K562 (cell line): ENCODE data around the gene KAT7. TPM values are rescaled to one million over a fixed set of nuclear protein-coding genes. Genes with fewer than 3 reads are reported as not detected.
A peak's percentile ranks its signal among the peaks of the same experiment; 100 is the strongest.

ENCODE experiments used
- ATF1 ChIP-seq, 2 experiments: fragments of 450-650 bp in 1 of 2; IDR thresholded peaks; 2 replicates each; pipeline ENCODE4 v1.6.1; 2016; ENCODE audit warnings: missing compliant biosample characterization in 1 of 2, missing genetic modification characterization in 1 of 2
- BCL6 ChIP-seq: fragments of 250-450 bp; sonication (Bioruptor Pico); IDR thresholded peaks from 2 replicates; pipeline ENCODE4 v1.4.0; 2020
- BMI1 ChIP-seq: fragments of 150-350 bp; IDR thresholded peaks from 2 replicates; pipeline ENCODE4 v1.6.1; 2014; ENCODE audit warnings: low read length
- KLF1 ChIP-seq: fragments of 450-650 bp; IDR thresholded peaks from 2 replicates; pipeline ENCODE4 v1.6.1; 2016; ENCODE audit warnings: missing genetic modification characterization, missing compliant biosample characterization
- POLR2B ChIP-seq: fragments of 450-650 bp; IDR thresholded peaks from 2 replicates; pipeline ENCODE4 v1.6.1; 2018; ENCODE audit warnings: low read depth; ENCODE audit not compliant: partially characterized antibody
- RAD51 ChIP-seq: fragments of 450-650 bp; IDR thresholded peaks from 2 replicates; pipeline ENCODE4 v1.7.1; 2016; ENCODE audit warnings: low read depth, mild to moderate bottlenecking, borderline replicate concordance
- SREBF2 ChIP-seq: sonication (generic); formaldehyde crosslinking; IDR thresholded peaks from 2 replicates; pipeline ENCODE4 v1.4.0; 2020; ENCODE audit warnings: mild to moderate bottlenecking, missing genetic modification reagents
- TEAD4 ChIP-seq, 2 experiments: sonication (generic) in 1 of 2; formaldehyde crosslinking in 1 of 2; IDR thresholded peaks; 2 replicates each; pipeline versions ENCODE4 v1.6.1 to v1.8.0; 2012 to 2022; ENCODE audit warnings: borderline replicate concordance in 1 of 2, inconsistent platforms in 1 of 2, low read length in 1 of 2, mild to moderate bottlenecking in 1 of 2, missing genetic modification reagents in 1 of 2
- U2AF1 ChIP-seq: fragments of 200-400 bp; formaldehyde crosslinking; optimal IDR thresholded peaks from 2 replicates; pipeline ENCODE3; 2017; ENCODE audit warnings: mild to moderate bottlenecking, low read depth, low read length, moderate library complexity
- ZNF133 ChIP-seq: fragments of 250-450 bp; sonication (Bioruptor Pico); IDR thresholded peaks from 2 replicates; pipeline ENCODE4 v1.4.0; 2020; ENCODE audit warnings: mild to moderate bottlenecking
- ZNF384 ChIP-seq: IDR thresholded peaks from 2 replicates; pipeline ENCODE4 v1.6.1; 2012; ENCODE audit warnings: low read depth, low read length, improper control_type of control experiment
- polyA plus RNA-seq, 8 experiments: library from polyadenylated mRNA; depleted of rRNA in 4 of 8; stranded (reverse) in 5 of 8; unstranded in 3 of 8; fragments of >200 nt; fragmentation: Nextera tagmentation in 2 of 8; fragmentation: Illumina TruSeq in 1 of 8; extraction: Ambion mirVana in 2 of 8; extraction: Trizol in 1 of 8; gene quantifications; 2 replicates each; pipeline versions ENCODE4 v1.2.1 to v1.2.3, GENCODE V29; 2011 to 2014; ENCODE audit warnings: inconsistent platforms in 1 of 8, missing spikeins in 1 of 8
- total RNA-seq, 7 experiments: library from RNA; depleted of rRNA in 6 of 7; stranded (reverse); fragments of >200 nt in 6 of 7; fragmentation: Illumina TruSeq in 2 of 7; extraction: Trizol in 2 of 7; gene quantifications; 2 replicates each; pipeline versions ENCODE4 v1.2.1 to v1.2.3, GENCODE V29; 2011 to 2021; ENCODE audit warnings: low replicate concordance in 1 of 7
- TF ChIP-seq, protein P1 (sequence below): IDR thresholded peaks from 3 replicates; pipeline ENCODE4 v1.6.1; 2011; ENCODE audit warnings: borderline replicate concordance, mild to moderate bottlenecking, moderate library complexity; ENCODE audit not compliant: insufficient read length; ENCODE audit errors: extremely low read depth
- TF ChIP-seq, protein P2 (sequence below): fragments of 250-450 bp; sonication (Bioruptor Pico); IDR thresholded peaks from 2 replicates; pipeline ENCODE4 v1.4.0; 2020; ENCODE audit warnings: mild to moderate bottlenecking, moderate library complexity
- TF ChIP-seq, protein P3 (sequence below): sonication (generic); formaldehyde crosslinking; IDR thresholded peaks from 2 replicates; pipeline ENCODE4 v1.8.1; 2022; ENCODE audit warnings: missing genetic modification reagents
- TF ChIP-seq, protein P4 (sequence below), 2 experiments: IDR thresholded peaks; 2 replicates each; pipeline ENCODE4 v1.6.1; 2011; ENCODE audit warnings: borderline replicate concordance in 1 of 2, control low read depth in 1 of 2, low read depth in 1 of 2, low read length in 1 of 2, mild to moderate bottlenecking in 1 of 2, mixed read lengths in 1 of 2, moderate library complexity in 1 of 2; ENCODE audit not compliant: insufficient read depth in 1 of 2, insufficient read length in 1 of 2, poor library complexity in 1 of 2, severe bottlenecking in 1 of 2; ENCODE audit errors: extremely low read depth in 1 of 2
- TF ChIP-seq, protein P5 (sequence below), 2 experiments: fragments of 250-450 bp in 1 of 2; fragments of 450-650 bp in 1 of 2; sonication (Bioruptor Pico) in 1 of 2; IDR thresholded peaks; 2 replicates each; pipeline versions ENCODE4 v1.6.1 to v1.8.0; 2016 to 2021; ENCODE audit warnings: mild to moderate bottlenecking in 2 of 2, moderate library complexity in 2 of 2, missing compliant biosample characterization in 1 of 2, missing genetic modification characterization in 1 of 2

The KAT7 gene
- total and polyA plus RNA-seq, 9 of the 15 experiments (the other 6 are each of a cell fraction or from before 2014, with no cell fraction given), result 10.8 to 57.3 (median 34.8) TPM

DNA sequence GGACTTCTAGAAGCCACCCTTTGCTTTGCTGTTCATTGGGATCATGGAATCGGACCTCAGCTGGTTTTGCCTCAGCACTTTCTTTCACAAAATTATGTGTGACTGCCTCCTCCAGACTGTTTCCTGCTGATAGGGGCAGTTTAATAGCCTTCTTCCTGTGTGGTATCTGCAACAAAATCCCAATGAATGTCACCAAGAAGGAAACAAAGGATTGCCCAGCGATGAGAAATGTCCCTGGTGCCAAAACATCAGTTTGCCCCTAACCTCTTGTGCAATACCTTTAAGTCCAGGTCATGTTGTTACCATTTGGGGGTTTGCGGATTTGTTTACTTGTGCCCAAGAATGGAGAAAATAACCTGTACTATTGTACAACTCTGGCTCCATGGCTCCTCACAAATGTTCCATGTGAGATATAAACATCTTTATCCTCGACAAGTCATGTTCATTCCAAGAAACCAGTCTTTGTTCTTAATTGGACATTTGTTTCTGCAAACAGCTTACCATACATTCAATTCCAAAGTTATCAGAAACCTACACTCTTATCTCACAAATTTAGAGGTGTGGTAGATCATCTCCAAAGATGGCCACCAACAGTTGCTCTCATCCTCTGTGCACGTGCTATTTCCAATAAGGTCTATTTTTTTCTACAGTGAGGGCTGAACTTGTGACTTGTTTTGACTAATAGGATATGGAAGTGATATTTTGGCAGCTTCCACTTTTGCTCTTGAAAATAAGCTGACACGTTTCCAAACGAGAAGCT is 44.5 kb downstream of the KAT7 start (continued):
- TF ChIP-seq, protein P1, sequence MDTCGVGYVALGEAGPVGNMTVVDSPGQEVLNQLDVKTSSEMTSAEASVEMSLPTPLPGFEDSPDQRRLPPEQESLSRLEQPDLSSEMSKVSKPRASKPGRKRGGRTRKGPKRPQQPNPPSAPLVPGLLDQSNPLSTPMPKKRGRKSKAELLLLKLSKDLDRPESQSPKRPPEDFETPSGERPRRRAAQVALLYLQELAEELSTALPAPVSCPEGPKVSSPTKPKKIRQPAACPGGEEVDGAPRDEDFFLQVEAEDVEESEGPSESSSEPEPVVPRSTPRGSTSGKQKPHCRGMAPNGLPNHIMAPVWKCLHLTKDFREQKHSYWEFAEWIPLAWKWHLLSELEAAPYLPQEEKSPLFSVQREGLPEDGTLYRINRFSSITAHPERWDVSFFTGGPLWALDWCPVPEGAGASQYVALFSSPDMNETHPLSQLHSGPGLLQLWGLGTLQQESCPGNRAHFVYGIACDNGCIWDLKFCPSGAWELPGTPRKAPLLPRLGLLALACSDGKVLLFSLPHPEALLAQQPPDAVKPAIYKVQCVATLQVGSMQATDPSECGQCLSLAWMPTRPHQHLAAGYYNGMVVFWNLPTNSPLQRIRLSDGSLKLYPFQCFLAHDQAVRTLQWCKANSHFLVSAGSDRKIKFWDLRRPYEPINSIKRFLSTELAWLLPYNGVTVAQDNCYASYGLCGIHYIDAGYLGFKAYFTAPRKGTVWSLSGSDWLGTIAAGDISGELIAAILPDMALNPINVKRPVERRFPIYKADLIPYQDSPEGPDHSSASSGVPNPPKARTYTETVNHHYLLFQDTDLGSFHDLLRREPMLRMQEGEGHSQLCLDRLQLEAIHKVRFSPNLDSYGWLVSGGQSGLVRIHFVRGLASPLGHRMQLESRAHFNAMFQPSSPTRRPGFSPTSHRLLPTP, result no peak
- TF ChIP-seq TEAD4 (IDR thresholded peaks at IDR 0.05; ENCODE audit: low read length), result peak; percentile 83
- no peak for TF ChIP-seq TEAD4 (CRISPR knock-in tag; IDR thresholded peaks at IDR 0.05; ENCODE audit: borderline replicate concordance)
- no peak for TF ChIP-seq POLR2B
- TF ChIP-seq, protein P2, sequence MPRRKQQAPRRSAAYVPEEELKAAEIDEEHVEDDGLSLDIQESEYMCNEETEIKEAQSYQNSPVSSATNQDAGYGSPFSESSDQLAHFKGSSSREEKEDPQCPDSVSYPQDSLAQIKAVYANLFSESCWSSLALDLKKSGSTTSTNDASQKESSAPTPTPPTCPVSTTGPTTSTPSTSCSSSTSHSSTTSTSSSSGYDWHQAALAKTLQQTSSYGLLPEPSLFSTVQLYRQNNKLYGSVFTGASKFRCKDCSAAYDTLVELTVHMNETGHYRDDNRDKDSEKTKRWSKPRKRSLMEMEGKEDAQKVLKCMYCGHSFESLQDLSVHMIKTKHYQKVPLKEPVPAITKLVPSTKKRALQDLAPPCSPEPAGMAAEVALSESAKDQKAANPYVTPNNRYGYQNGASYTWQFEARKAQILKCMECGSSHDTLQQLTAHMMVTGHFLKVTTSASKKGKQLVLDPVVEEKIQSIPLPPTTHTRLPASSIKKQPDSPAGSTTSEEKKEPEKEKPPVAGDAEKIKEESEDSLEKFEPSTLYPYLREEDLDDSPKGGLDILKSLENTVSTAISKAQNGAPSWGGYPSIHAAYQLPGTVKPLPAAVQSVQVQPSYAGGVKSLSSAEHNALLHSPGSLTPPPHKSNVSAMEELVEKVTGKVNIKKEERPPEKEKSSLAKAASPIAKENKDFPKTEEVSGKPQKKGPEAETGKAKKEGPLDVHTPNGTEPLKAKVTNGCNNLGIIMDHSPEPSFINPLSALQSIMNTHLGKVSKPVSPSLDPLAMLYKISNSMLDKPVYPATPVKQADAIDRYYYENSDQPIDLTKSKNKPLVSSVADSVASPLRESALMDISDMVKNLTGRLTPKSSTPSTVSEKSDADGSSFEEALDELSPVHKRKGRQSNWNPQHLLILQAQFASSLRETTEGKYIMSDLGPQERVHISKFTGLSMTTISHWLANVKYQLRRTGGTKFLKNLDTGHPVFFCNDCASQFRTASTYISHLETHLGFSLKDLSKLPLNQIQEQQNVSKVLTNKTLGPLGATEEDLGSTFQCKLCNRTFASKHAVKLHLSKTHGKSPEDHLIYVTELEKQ (CRISPR knock-in tag), result no peak
- no peak for TF ChIP-seq ZNF133 (CRISPR knock-in tag)
- no peak for TF ChIP-seq SREBF2 (CRISPR knock-in tag)
- no peak for TF ChIP-seq BCL6
- TF ChIP-seq, protein P3, sequence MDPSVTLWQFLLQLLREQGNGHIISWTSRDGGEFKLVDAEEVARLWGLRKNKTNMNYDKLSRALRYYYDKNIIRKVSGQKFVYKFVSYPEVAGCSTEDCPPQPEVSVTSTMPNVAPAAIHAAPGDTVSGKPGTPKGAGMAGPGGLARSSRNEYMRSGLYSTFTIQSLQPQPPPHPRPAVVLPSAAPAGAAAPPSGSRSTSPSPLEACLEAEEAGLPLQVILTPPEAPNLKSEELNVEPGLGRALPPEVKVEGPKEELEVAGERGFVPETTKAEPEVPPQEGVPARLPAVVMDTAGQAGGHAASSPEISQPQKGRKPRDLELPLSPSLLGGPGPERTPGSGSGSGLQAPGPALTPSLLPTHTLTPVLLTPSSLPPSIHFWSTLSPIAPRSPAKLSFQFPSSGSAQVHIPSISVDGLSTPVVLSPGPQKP, result no peak
- no peak for TF ChIP-seq BMI1
- TF ChIP-seq, protein P4, sequence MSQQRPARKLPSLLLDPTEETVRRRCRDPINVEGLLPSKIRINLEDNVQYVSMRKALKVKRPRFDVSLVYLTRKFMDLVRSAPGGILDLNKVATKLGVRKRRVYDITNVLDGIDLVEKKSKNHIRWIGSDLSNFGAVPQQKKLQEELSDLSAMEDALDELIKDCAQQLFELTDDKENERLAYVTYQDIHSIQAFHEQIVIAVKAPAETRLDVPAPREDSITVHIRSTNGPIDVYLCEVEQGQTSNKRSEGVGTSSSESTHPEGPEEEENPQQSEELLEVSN (IDR thresholded peaks at IDR 0.05; ENCODE audit: borderline replicate concordance in 1 of 2, extremely low read depth in 1 of 2, insufficient read depth in 1 of 2, insufficient read length in 1 of 2, low read depth in 1 of 2, low read length in 1 of 2, poor library complexity in 1 of 2, severe bottlenecking in 1 of 2), result no peak
- TF ChIP-seq U2AF1, result no peak
- TF ChIP-seq KLF1, result no peak
- TF ChIP-seq ZNF384, result no peak
- TF ChIP-seq ATF1 (CRISPR knock-in tag; IDR thresholded peaks at IDR 0.05), result no peak
- TF ChIP-seq ATF1 (tag; IDR thresholded peaks at IDR 0.05), result no peak
- no peak for TF ChIP-seq RAD51
- TF ChIP-seq, protein P5, sequence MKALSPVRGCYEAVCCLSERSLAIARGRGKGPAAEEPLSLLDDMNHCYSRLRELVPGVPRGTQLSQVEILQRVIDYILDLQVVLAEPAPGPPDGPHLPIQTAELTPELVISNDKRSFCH (CRISPR knock-in tag; IDR thresholded peaks at IDR 0.05), result no peak
- TF ChIP-seq, protein P5 (tag; IDR thresholded peaks at IDR 0.05), result peak; percentile 49; the same call in 1 of the 2 replicates
